NCI-H1930 (cell line): ENCODE results near the gene FRMD5.
A peak's percentile ranks its signal among the peaks of the same experiment; 100 is the strongest.
"Not testable (repeated sequence)": the region's sequence is repeated elsewhere in the genome, so short reads cannot be mapped to it uniquely, and the experiment has no call there.

ENCODE experiments used
- DNase-seq, 2 experiments: peaks; one replicate each; lab custom pipeline; 2025; lab: John Stamatoyannopoulos, UW

FRMD5 gene

DNA sequence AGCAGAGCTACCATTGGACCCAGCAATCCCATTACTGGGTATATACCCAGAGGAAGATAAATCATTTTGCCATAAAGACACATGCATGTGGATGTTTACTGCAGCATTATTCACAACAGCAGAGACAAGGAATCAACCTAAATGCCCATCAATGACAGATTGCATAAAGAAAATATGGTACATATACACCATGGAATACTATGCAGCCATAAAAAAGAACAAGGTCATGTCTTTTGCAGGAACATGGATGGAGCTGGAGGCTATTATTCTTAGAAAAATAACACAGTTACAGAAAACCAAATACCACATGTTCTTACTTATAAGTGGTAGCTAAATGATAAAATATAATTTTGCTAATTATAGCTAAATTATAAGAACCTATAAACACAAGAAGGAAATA is 162.3 kb downstream of the FRMD5 start:
- DNase-seq, result not testable (repeated sequence)

DNA sequence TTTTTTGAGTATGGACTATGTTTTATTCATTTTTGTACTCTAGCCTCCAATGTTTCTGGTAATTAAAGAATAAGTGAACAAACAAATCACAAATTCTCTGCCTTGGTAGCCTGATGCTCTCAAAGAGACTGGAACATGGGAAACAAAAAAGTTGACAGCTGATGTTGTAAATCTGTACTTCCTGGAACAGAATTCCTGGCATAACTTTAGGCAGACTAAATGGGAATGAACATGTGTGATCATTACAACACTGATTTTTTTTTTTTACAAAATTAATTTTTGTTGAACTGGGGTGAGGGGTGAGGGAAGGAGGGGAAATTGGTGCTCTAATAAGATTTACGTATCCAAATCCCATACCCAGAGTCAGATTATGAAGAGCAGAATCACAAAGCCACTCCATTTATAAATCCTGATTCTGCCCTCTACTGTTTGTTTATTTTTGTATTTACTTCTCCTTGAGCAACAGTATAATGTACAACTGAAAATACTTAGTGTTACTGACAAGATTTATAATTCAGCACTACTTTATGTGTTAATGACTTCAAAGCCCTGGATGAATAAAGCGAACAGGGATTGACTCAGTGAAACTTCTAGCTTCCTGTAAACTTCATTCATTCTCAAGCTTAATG is 165.0 kb downstream of the FRMD5 start:
- DNase-seq, result no peak

DNA sequence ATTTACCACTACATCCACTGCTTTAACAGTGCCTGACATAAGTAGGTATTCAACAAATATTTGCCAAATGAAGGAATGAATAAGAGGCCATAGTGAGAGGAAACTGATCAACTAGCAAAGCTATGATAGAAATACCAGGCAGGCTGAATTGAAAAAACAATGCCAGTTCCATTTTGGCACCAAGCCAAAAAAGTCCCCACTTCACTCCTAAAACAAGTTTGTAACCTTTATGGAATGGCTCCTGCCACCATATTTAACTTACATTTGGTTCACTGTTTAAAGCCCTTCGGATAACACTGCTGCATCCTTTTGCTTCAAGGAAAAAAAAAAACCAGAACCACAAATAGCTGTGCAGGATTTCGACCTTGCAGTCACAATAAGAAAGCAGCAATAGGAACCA is 166.1 kb downstream of the FRMD5 start:
- no peak for DNase-seq

DNA sequence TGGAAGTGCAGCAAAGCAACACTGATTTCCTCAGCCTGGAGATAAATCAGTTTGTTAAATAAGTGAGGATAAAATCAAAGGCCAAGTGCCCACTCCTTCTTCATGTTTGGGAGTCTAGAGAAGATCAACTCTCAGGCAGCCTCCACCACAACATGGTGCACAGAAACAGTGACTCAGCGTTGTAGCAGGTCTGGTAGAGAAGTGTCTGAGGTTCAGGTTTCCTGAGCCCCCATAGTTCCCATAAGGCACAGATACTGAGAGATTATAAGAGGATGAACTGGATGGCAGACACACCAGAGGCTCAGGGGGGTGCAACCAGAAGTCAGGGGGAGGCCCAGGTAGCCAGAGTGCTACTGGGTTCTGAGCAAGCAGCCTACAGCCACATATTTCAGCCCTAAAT is 166.7 kb downstream of the FRMD5 start:
- DNase-seq, result no peak

DNA sequence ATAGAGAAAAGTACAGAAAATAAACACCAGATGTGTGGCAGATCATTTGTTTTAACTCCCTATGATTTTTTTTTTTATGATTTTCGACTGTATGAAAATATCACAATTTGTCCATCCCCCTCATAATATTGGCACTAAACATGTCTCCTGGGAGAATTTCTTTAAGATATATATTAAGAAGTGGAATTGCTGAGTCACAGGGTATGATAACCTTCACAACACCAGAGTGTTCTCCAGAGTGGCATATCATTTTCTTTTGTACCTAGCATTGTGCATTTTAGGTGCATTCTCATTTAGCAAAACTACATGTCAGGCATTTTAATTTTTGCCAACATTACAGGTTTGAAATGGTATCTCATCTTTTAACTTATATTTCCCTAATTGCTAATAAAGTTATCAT is 170.9 kb downstream of the FRMD5 start:
- no peak for DNase-seq

DNA sequence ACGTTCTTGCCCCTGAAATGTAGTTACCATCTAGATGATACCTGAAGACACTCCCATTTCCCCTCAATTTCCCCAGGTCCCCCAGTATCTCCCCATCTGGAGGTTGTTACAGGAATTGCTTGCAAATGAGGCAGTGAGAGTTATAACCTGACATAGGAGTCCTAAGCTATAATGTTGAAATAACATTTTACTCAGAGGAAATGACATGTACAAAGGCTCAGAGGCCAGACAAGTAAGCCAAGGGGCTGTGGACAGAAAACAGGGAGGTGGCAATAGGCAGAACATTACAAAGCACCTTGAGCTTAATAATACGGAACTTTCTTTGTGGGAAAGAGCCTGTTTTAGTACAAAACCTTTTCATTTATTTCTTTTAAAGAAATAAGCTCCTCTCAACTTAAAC is 171.9 kb downstream of the FRMD5 start:
- no peak for DNase-seq

DNA sequence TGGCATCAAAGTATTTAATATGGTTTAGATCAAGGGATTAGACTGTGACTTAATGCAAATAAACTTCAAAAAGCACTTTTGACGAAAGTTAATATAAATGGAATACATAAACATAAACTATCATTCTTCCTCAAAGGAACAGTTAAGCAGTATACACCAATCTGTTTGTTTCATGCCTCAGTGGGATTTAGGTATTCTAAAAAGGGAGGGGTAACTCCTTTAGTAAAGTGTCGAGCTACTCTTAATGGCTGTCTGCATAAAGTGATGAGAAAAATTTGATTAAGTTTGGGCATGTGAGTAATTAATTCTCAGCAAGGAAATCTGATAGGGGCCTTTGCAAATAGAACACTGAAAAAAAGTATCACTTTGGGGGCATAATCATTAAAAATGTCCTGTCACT is 176.9 kb downstream of the FRMD5 start:
- DNase-seq, result no peak

DNA sequence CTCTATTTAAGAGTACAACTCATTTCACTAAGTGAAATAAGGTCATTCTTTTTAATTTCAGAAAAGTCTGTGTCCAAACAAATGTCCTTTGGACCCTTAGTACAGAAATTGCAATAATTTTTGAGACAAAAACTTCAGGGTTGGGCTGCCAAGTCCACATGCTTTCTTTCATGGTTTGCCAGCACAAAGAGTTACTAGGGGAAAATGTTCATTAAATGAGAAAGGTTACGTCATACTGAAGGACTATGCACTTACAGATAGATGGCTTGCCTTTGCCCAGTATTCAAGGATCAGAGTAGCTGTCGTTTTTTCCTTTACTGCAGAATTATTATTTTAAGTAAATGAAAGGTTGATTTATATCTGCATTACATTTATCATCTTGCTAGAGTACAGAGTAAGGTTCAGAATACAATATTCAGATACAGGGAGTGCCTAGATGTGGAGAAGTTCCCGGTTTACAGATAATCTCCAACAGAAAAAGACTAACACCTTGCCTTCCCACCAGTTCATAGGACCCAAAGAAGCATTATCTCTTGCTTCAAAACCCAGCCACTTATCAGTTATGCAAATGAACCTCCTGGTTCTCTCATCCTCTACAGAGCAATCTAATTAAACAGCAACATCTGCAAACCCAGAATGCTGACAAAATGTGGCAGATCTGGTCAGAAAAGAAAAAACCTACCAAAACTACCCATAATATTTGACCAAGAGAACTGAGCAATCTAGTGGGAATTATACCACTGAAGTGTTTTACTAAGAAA is 179.3 kb downstream of the FRMD5 start:
- no peak for DNase-seq

DNA sequence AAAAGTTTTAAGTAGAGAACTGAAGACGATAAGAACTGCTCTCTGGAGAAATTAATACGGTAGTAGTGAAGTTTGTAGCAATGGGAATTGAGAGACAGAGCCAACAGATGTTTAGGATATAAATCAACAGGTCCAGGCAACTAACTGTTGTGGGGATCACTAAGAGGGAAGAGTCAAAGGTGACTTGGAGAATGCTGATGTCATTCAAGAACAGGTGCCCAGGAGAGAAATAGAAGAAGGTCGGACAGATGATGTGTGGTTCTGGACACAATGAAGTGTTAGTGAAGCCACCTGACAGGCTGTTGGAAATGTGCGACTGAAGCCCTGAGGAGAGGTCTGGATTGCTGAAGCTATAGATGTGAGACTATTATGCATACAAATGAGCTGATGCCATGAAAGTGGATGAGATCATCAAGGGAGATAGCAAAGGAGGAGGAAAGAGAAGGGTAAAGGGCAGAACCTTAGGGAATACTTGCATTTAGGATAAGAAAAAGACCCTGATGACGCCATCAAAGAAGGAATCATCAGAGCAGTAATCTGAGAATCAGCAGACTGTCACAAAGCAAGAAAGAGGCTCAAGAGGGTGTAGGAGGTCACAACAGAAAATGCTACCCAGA is 183.7 kb downstream of the FRMD5 start:
- no peak for DNase-seq

DNA sequence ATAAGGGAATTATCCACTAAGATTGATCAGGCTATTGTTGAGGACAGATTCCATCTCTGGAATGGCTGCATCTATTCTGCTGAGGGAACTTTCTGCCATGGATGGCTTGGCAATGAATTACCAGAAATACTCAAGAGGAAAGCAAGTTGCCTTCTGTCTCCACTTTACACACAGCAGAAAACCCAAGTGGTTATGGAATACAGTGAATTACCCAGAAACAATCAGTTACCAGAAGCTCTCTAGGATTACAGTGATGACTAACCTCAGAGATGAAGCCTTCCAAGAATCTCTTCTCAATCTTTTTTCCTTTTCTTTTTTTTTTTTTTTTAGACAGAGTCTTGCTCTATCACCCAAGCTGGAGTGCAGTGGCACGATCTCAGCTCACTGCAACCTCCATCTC is 185.0 kb downstream of the FRMD5 start:
- no peak for DNase-seq

DNA sequence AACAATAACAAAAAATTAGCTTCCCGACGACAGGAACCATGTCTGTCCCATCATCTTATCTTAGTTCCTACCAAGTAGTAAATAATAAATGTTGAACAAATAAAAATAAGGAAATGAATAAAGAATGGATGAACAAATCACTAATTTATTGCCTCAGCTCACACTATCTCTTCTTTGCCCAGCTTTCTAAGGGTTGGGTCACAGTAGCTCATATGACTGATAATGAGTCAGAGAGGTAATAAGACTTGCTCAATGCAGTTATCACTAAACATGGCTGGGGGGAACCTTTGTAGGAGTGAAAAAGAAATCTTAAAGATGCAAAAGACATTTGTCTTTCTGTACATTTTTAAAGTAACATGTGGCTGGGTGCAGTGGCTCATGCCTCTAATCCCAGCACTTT is 186.0 kb downstream of the FRMD5 start:
- DNase-seq, result no peak

DNA sequence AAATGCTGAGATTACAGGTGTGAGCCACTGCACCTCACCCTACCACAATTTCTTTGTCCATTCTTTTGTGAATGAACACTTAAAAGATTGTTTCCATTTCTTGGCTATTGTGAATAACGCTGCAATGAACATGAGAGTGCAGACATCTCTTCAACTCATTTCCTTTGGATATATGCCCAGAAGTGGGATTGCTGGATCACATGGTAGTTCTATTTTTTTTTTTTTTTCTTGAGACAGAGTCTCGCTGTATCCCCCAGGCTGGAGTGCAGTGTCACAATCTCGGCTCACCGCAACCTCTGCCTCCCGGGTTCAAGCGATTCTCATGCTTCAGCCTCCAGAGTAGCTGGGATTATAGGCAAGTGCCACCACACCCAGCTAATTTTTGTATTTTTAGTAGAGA is 194.8 kb downstream of the FRMD5 start:
- DNase-seq, result not testable (repeated sequence)

DNA sequence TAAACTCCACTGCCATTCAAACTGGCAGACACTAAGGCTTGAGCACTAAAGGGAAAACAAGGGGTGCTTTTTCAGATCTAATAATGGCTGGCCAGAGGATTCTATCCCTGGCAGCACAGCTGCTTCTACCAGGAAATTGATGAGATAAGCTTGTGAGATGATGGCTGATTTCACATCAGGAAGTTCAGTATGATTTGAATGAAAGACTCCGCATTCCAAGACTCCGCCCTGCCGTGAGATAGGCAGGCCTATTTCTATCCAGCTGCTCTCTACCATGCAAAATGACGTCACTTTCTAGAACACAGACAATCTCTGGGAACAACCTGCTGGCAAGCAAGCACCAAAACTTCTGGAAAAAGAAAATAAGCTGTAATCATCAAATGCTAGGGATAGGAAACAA is 196.5 kb downstream of the FRMD5 start:
- no peak for DNase-seq

DNA sequence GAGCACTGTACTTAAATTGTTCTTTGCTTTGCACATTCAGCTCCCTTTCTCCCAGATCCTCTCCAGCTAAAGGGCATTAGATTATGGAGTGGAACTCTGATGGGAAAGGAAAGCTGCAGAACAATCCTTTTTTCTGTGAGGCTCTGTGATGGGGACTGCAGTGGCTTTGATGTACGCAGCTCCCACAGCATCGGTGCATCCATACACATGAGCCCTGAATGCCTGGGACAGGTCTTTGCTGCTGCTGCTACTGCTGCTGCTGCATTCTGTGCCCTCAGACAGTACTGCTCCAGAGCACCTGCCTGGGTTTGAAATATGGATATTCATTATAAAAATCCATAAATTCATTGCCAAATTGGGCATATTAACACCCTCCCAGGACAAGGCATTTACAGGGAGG is 203.9 kb downstream of the FRMD5 start:
- no peak for DNase-seq

DNA sequence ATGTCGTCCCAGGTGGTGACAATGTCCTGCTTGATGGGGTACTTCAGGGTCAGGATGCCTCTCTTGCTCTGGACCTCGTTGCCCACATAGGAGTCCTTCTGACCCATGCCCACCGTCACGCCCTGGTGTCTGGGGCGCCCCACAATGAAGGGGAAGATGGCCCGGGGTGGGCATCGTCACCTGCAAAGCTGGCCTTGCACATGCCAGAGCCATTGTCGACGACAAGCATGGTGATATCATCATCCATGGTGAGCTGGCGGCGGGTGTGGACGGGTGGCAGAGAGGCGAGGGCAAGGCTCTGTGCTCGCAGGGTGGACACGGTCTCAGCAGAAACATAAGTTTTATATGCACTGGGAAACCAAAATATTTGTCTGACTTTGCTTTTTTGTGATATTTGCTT is 205.1 kb downstream of the FRMD5 start:
- DNase-seq, result no peak

DNA sequence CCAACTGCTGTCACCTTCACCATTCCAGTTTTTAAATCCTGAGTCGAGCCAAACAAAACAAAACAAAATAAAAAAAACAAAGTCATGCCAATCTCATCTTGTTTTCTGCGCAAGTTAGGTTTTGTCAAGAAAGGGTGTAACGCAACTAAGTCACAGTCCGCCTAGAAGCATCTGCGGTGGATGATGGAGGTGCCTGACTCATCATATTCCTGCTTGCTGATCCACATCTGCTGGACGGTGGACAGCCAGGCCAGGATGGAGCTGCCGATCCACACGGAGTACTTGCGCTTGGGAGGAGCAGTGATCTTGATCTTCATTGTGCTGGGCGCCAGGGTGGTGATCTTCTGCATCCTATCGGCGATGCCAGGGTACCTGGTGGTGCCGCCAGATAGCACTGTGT is 206.2 kb downstream of the FRMD5 start:
- DNase-seq, result no peak

DNA sequence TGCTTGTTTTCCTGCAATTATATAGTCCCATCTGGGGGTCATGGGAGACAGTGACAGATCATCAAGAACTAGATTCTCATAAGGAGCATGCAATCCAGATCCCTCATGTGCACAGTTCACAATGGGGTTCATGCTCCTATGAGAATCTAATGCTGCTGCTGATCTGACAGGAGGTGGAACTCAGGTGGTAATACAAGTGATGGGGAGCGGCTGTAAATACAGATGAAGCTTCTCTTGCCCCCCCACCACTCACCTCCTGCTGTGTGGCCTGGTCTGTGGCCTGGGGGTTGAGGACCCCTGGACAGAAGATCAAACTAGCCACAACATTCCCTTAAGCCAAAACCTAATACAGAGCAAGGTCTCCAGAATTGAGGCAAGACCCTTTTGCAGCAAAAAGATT is 207.1 kb downstream of the FRMD5 start:
- no peak for DNase-seq

DNA sequence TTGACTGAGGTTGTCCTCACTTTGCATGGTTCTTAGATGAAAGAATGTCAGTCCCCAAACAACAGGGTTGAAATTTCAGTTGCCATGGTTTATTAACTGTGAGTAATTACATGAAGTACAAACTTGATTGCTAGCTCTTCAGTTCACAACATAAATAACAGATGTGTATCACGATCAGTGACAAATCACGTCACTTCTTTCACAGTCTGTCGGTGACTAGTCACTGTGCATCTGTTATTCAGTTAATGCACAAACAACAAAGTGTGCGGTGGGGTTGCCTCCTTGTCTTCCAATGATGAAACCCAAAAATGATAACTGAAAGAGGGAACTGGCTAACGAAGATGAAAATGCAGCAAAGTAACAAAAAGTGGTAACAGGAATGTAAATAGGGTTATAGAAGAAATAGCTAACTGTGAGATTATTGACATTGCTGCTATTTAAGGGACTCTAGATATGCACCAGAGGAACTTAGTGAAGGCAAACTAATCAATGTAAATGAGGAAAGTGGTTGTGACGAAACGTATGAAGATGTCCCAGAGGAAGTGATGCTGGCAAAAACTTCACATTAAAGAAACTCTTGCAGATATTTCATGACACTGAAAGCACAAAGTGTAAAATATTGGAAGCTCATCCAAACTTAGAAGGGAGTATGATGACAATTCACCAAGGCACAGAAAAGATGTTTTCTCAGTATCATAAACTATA is 208.9 kb downstream of the FRMD5 start:
- no peak for DNase-seq

DNA sequence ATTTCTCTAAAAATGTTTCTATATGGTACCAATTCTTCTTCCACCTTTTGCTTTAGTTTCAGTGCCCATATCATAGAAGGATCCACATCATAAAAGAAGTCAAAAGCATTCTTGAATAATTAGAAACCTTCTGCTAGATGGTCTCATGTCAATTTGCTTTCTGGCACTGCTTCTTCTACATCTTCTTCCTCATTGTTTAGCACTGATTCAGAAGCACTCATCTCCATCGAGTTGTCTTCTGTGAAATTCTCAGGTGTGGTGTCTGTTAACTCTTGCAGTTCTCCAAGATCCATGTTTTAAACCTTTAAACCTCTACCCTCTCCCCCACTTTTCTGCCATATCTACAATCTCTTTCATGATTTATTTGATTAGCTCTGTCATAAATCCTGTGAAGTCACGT is 213.5 kb downstream of the FRMD5 start:
- DNase-seq, result no peak

DNA sequence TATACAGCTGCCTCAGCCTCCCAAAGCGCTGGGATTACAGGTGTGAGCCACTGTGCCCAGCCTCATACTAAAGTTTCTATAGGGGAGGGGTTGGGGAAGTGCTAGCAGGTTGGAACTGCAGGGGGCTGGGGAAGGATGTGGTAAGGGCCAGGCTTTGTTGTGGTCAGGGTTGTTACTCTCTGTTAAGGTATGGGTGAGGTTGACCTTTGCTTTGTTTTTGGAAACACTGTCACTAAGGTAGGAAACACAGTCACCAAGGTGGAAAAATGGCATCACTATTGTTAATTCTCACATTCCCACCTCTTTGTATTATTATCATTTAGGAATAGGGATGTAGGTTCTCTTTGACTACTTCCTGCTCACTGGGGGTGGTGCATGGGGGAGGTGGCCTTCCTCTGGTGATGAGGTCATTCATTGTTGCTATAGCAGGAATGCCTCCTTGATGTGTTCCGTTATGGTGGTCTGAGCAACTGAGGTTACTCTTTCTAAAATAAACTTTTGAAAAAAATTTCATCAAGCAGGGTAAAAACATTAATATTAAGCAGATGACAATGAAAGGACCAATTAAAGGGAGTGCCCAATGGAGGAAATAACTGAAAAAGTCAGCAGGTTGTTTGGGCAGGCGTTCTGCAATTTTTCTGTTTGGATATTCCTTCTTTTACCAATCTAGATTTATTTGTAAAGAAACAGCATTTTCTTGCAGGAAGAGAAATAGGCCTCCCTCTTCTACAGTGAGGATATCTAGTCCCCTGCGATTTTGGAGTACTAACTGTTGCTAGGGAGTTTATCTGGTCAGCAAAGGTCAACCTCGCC is 217.8 kb downstream of the FRMD5 start:
- no peak for DNase-seq

DNA sequence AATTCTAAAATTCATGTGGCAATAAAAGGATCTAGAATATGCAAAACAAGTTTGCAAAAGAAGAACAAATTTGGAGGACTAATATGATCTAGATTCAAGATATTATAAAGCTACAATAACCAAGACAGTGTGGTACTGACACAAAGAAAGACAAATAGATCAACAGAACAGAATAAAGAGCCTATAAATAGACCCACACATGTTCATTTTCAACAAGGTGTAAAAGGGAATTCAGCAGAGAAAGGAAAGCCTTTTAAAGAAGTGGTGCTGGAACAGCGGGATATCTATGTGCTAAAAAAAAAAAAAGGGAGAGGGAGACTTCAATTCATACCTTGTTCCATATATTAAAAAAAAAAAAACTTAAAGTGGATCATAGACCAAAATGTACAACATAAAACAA is 219.3 kb downstream of the FRMD5 start:
- DNase-seq, result no peak

DNA sequence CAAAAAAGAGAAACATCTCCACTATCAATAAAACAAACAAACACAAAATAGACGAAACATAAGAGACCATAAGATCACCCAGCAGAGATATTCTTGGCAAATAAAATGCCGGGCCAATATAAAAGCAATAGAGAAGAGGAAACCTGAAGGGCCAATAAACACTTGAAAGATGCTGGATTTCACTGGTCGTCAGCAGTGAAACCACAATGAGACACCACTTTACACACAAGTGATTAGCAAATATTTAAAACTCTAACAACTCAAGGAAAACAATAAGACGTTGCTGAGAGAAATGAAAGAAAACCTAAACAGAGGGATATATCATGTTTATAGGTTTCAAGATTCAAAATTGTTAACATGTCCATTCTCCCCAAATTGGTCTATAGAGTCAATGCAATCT is 219.7 kb downstream of the FRMD5 start:
- DNase-seq, result peak in 1 of 2 experiments; percentile 9
